Measurements from ENCODE around the gene GPC6.

The GPC6 gene

DNA sequence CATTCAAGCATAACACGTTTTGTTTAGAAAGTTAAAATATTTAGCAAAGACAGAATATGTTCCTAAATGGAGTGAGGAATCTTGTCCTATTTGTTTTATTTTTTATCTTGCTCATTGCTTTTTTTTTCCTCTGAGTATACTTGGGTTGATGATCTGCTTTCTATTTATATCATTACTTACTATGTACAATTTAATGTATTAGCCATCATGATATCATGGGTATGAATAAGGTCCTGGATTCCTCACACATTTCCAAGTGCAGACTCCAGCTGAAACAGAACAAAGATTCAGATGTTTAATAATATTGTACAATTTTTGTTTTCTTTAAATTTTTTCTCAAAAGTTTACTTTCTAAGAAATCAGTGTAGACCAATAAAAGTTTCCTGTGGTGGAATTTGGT is 388.2 kb downstream of the GPC6 start:
- Histone ChIP-seq H3K4me2 (ENCODE audit: low read depth, low read length, poor library complexity, severe bottlenecking) (no peak overlapping the region), H3K9me3 (ENCODE audit: insufficient read depth, low read depth, low read length) (no peaks in the 10 kb centered on the region), H3F3A (ENCODE audit: low read depth) (no peaks in the 10 kb centered on the region), H3K79me2 (ENCODE audit: insufficient read depth, low read length) (no peaks in the 10 kb centered on the region), H2AFZ (ENCODE audit: low read length) (no peak overlapping the region), H3K27me3 (ENCODE audit: insufficient read depth, low read length, poor library complexity, severe bottlenecking) (no peaks in the 10 kb centered on the region), H3K4me1 (ENCODE audit: insufficient read depth, low read length, poor library complexity, severe bottlenecking) (no peaks in the 10 kb centered on the region), H3K36me3 (ENCODE audit: insufficient read depth, low read length) (no peaks in the 10 kb centered on the region), H3K9me2 (replicated peaks; ENCODE audit: low read depth, low read length) (no peaks in the 10 kb centered on the region), H3K4me3 (ENCODE audit: low read length, poor library complexity, severe bottlenecking) (no peak overlapping the region), H4K20me1 (ENCODE audit: insufficient read depth, low read length, poor library complexity, severe bottlenecking) (no peaks in the 10 kb centered on the region), H3K9ac (ENCODE audit: low read depth, low read length, poor library complexity, severe bottlenecking) (no peak overlapping the region)
- no peak for TF ChIP-seq EZH2phosphoT487 (IDR thresholded peaks at IDR 0.05; ENCODE audit: borderline replicate concordance)
- TF ChIP-seq, protein P1, sequence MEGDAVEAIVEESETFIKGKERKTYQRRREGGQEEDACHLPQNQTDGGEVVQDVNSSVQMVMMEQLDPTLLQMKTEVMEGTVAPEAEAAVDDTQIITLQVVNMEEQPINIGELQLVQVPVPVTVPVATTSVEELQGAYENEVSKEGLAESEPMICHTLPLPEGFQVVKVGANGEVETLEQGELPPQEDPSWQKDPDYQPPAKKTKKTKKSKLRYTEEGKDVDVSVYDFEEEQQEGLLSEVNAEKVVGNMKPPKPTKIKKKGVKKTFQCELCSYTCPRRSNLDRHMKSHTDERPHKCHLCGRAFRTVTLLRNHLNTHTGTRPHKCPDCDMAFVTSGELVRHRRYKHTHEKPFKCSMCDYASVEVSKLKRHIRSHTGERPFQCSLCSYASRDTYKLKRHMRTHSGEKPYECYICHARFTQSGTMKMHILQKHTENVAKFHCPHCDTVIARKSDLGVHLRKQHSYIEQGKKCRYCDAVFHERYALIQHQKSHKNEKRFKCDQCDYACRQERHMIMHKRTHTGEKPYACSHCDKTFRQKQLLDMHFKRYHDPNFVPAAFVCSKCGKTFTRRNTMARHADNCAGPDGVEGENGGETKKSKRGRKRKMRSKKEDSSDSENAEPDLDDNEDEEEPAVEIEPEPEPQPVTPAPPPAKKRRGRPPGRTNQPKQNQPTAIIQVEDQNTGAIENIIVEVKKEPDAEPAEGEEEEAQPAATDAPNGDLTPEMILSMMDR (conservative IDR thresholded peaks at IDR 0.05; ENCODE audit: low read length): no peak

DNA sequence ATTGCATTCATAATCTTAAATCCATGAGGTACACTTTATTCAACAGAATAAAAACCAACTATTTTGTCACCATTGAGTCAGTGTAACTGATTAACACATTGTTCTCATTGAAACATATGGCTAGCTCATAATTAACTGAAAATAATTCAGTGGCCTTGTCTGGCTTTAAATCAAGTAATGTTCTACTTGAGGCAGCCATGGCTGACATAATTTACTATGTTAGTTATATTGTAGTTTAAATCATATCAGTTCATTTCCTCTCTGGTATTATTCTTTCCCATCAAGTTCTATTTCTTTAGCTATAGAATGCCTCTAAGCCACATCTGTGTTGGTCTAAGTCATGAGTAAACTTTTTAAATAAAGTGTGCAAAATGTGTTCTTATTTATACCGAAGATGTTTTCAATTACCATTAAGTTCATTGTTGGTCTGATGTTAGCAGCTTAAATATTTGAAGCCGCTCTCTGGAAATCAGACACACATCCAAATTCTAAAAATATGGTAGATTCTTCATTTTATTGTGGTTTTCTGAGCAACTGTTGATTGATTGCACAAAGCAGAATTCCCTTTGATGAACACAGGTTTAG is 393.7 kb downstream of the GPC6 start:
- H3K4me1 ChIP-seq (ENCODE audit: insufficient read depth, low read length, poor library complexity, severe bottlenecking): no peaks in the 10 kb centered on the region
- no peaks in the 10 kb centered on the region for H3K9me3 ChIP-seq (ENCODE audit: insufficient read depth, low read depth, low read length)
- H3K9me2 ChIP-seq (replicated peaks; ENCODE audit: low read depth, low read length): no peaks in the 10 kb centered on the region

DNA sequence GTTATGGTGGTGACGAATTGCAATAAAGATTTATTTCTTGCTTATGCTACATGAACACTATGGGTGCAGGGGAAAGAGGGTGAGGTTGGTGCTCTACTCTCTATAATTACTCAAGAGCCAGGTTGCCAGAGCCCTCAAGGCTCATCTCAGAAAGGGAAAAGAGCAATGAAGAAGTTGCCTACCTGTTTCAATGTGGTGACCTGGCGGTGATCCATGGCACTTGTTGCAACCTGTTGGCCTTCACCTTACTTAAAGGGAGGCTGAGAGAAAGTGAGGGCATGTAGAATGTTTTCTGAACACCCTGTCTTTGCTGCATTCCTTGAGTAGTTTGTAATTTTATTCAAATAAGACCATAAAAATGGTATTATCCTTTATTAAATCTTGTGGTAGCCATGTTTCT is 394.4 kb downstream of the GPC6 start:
- H3K4me2 ChIP-seq (ENCODE audit: low read depth, low read length, poor library complexity, severe bottlenecking): no peak overlapping the region
- no peak overlapping the region for H2AFZ ChIP-seq (ENCODE audit: low read length)
- no peaks in the 10 kb centered on the region for H3F3A ChIP-seq (ENCODE audit: low read depth)
- H3K9me2 ChIP-seq (replicated peaks; ENCODE audit: low read depth, low read length): no peaks in the 10 kb centered on the region
- no peaks in the 10 kb centered on the region for H4K20me1 ChIP-seq (ENCODE audit: insufficient read depth, low read length, poor library complexity, severe bottlenecking)
- H3K9me3 ChIP-seq (ENCODE audit: insufficient read depth, low read depth, low read length): no peaks in the 10 kb centered on the region
- no peak overlapping the region for H3K4me3 ChIP-seq (ENCODE audit: low read length, poor library complexity, severe bottlenecking)
- no peak overlapping the region for H3K9ac ChIP-seq (ENCODE audit: low read depth, low read length, poor library complexity, severe bottlenecking)
- no peaks in the 10 kb centered on the region for H3K79me2 ChIP-seq (ENCODE audit: insufficient read depth, low read length)
- no peaks in the 10 kb centered on the region for H3K36me3 ChIP-seq (ENCODE audit: insufficient read depth, low read length)
- no peaks in the 10 kb centered on the region for H3K27me3 ChIP-seq (ENCODE audit: insufficient read depth, low read length, poor library complexity, severe bottlenecking)
- TF ChIP-seq, protein P1 (conservative IDR thresholded peaks at IDR 0.05; ENCODE audit: low read length): no peak
- no peak for TF ChIP-seq EZH2phosphoT487 (IDR thresholded peaks at IDR 0.05; ENCODE audit: borderline replicate concordance)
- no peaks in the 10 kb centered on the region for H3K4me1 ChIP-seq (ENCODE audit: insufficient read depth, low read length, poor library complexity, severe bottlenecking)

More for the DNA sequence above, 393.7 kb downstream of the GPC6 start:
- Histone ChIP-seq H3F3A (ENCODE audit: low read depth) (no peaks in the 10 kb centered on the region), H2AFZ (ENCODE audit: low read length) (no peak overlapping the region), H3K9ac (ENCODE audit: low read depth, low read length, poor library complexity, severe bottlenecking) (no peak overlapping the region), H3K4me2 (ENCODE audit: low read depth, low read length, poor library complexity, severe bottlenecking) (no peak overlapping the region), H3K36me3 (ENCODE audit: insufficient read depth, low read length) (no peaks in the 10 kb centered on the region), H4K20me1 (ENCODE audit: insufficient read depth, low read length, poor library complexity, severe bottlenecking) (no peaks in the 10 kb centered on the region), H3K27me3 (ENCODE audit: insufficient read depth, low read length, poor library complexity, severe bottlenecking) (no peaks in the 10 kb centered on the region), H3K79me2 (ENCODE audit: insufficient read depth, low read length) (no peaks in the 10 kb centered on the region), H3K4me3 (ENCODE audit: low read length, poor library complexity, severe bottlenecking) (no peak overlapping the region)
- TF ChIP-seq EZH2phosphoT487 (IDR thresholded peaks at IDR 0.05; ENCODE audit: borderline replicate concordance): no peak
- TF ChIP-seq, protein P1 (conservative IDR thresholded peaks at IDR 0.05; ENCODE audit: low read length): no peak
